Left ventricle myocardium inferior (tissue), 1 donor: ENCODE measurements around the gene KLHL14. TPM values are rescaled to one million over a fixed set of nuclear protein-coding genes. Genes with fewer than 3 reads are reported as not detected.

Experiments
- DNase-seq: peaks from one replicate; pipeline ENCODE4 v3.0.0-alpha.2; 2020
- H3K27ac ChIP-seq: fragments of 200-600 bp; replicated peaks from 2 replicates; pipeline ENCODE4 v1.8.0; 2021
- H3K27me3 ChIP-seq: fragments of 200-600 bp; 2 replicates; pipeline ENCODE4 v1.8.0; 2021; ENCODE audit warnings: low read depth
- H3K36me3 ChIP-seq: fragments of 200-600 bp; 2 replicates; pipeline ENCODE4 v1.8.0; 2021
- H3K4me1 ChIP-seq: fragments of 200-600 bp; 2 replicates; pipeline ENCODE4 v1.8.0; 2021
- H3K4me3 ChIP-seq: fragments of 200-600 bp; 2 replicates; pipeline ENCODE4 v1.8.0; 2021; ENCODE audit warnings: mild to moderate bottlenecking, moderate library complexity
- H3K9me3 ChIP-seq: fragments of 200-600 bp; replicated peaks from 2 replicates; pipeline ENCODE4 v1.8.0; 2021
- CTCF ChIP-seq: fragments of 200-600 bp; IDR thresholded peaks from 2 replicates; pipeline ENCODE4 v1.8.0; 2021; ENCODE audit warnings: antibody characterized with exemption, mild to moderate bottlenecking, borderline replicate concordance
- intact Hi-C: fragments of 100-400 bp; cut with micrococcal nuclease; formaldehyde crosslinking; loops from one replicate; pipeline ENCODE4 v1.11.0; 2022
- total RNA-seq: library from RNA; stranded (reverse); fragmentation: NEBNext Ultra II Directional; extraction: Animal tissue kit (Norgen Biotek cat#: 25700); gene quantifications from one replicate; pipeline ENCODE4 v1.2.1, GENCODE V29; 2021
- donor health status: DM: no; HTN: yes; CAD: no; lungs with severe emphysema.

KLHL14 gene
- total RNA-seq, 1 donor from 2014 or later = not detected

- Histone ChIP-seq H3K4me1 (no peaks in the 10 kb centered on the region), H3K4me3 (no peak overlapping the region), H3K36me3 (no peaks in the 10 kb centered on the region), H3K9me3 (no peaks in the 10 kb centered on the region), H3K27ac (no peak overlapping the region), H3K27me3 (no peaks in the 10 kb centered on the region)
- DNase-seq = no peak
- peak; percentile 76 for TF ChIP-seq CTCF
- intact Hi-C loops = no loop called here
These were observed 58.2 kb downstream of the KLHL14 start for GRCh38 chr18:32714571-32715148.

GRCh38 chr18:32712860-32713259, 60.0 kb downstream of the KLHL14 start:
- intact Hi-C loops = no loop called here
- Histone ChIP-seq H3K4me1 (no peaks in the 10 kb centered on the region), H3K9me3 (no peaks in the 10 kb centered on the region), H3K27me3 (no peaks in the 10 kb centered on the region), H3K36me3 (no peaks in the 10 kb centered on the region), H3K27ac (no peak overlapping the region), H3K4me3 (no peak overlapping the region)
- no peak for TF ChIP-seq CTCF
- no peak for DNase-seq

- Histone ChIP-seq H3K27me3 (no peaks in the 10 kb centered on the region), H3K4me3 (no peak overlapping the region), H3K4me1 (no peaks in the 10 kb centered on the region), H3K9me3 (no peaks in the 10 kb centered on the region), H3K36me3 (no peaks in the 10 kb centered on the region), H3K27ac (no peak overlapping the region)
- no peak for TF ChIP-seq CTCF
- intact Hi-C loops = no loop called here
- no peak for DNase-seq
These were observed 61.0 kb downstream of the KLHL14 start for GRCh38 chr18:32711862-32712261.

- Histone ChIP-seq H3K4me3 (no peak overlapping the region), H3K4me1 (no peaks in the 10 kb centered on the region), H3K36me3 (no peaks in the 10 kb centered on the region), H3K27ac (no peak overlapping the region), H3K9me3 (no peaks in the 10 kb centered on the region), H3K27me3 (no peaks in the 10 kb centered on the region)
- intact Hi-C loops = no loop called here
- no peak for DNase-seq
- TF ChIP-seq CTCF = no peak
These were observed 65.2 kb downstream of the KLHL14 start for GRCh38 chr18:32707586-32707985.

GRCh38 chr18:32707147-32707546, 65.7 kb downstream of the KLHL14 start:
- Histone ChIP-seq H3K27ac (no peak overlapping the region), H3K27me3 (no peaks in the 10 kb centered on the region), H3K4me1 (no peaks in the 10 kb centered on the region), H3K9me3 (no peaks in the 10 kb centered on the region), H3K36me3 (no peaks in the 10 kb centered on the region), H3K4me3 (no peak overlapping the region)
- DNase-seq = no peak
- TF ChIP-seq CTCF = no peak
- intact Hi-C loops = no loop called here
